ENCODE measurements around the gene EVPL. TPM values are rescaled to one million over a fixed set of nuclear protein-coding genes. Genes with fewer than 3 reads are reported as not detected.

EVPL gene
- total RNA-seq, 1 experiment from 2014 or later = 7.7 TPM

GRCh38 chr17:75995385-75995925, 31.7 kb downstream of the EVPL start:
- TF ChIP-seq CTCF (IDR thresholded peaks at IDR 0.05; ENCODE audit: unreplicated experiment) = no peak
- no peak overlapping the region for H3K27ac Mint-ChIP-seq (ENCODE audit: low read depth, unreplicated experiment)
- H3K36me3 Mint-ChIP-seq (ENCODE audit: insufficient read depth, unreplicated experiment) = peaks cover 52% of the 10 kb centered on the region
- ChIA-PET POLR2A (interaction anchor here (1.1 to 2.3 kb wide), 2 partner anchors 9 to 17 kb away, joined by 5 to 8 read pairs; partner anchors contain the start of genes ACOX1 and TEN1), CTCF (interaction anchor here (0.5 to 1.8 kb wide), 5 partner anchors 10 to 1064 kb away, joined by 3 to 14 read pairs (median 4); no protein-coding TSS in a partner anchor)
- H3K27me3 Mint-ChIP-seq (ENCODE audit: insufficient read depth, unreplicated experiment) = no peaks in the 10 kb centered on the region
- intact Hi-C loops (cut with micrococcal nuclease) = no loop called here
- no peak overlapping the region for H3K4me3 Mint-ChIP-seq (ENCODE audit: unreplicated experiment)
- H3K9me3 Mint-ChIP-seq (ENCODE audit: unreplicated experiment) = no peaks in the 10 kb centered on the region
- peaks cover 17% of the 10 kb centered on the region for H3K4me1 Mint-ChIP-seq (ENCODE audit: insufficient read depth, unreplicated experiment)
- DNase-seq (ENCODE audit: unreplicated experiment) = no peak
- no TSS peak for BruUV-seq (replicated peaks)

- Mint-ChIP-seq H3K27ac (ENCODE audit: low read depth, unreplicated experiment) (no peak overlapping the region), H3K9me3 (ENCODE audit: unreplicated experiment) (no peaks in the 10 kb centered on the region), H3K36me3 (ENCODE audit: insufficient read depth, unreplicated experiment) (peaks cover 57% of the 10 kb centered on the region), H3K4me1 (ENCODE audit: insufficient read depth, unreplicated experiment) (peaks cover 17% of the 10 kb centered on the region), H3K4me3 (ENCODE audit: unreplicated experiment) (no peak overlapping the region), H3K27me3 (ENCODE audit: insufficient read depth, unreplicated experiment) (no peaks in the 10 kb centered on the region)
- no peak for DNase-seq (ENCODE audit: unreplicated experiment)
- BruUV-seq (replicated peaks) = no TSS peak
- intact Hi-C loops (cut with micrococcal nuclease) = no loop called here
- POLR2A ChIA-PET = no interaction called here
- CTCF ChIA-PET = interaction anchor here (0.6 to 0.7 kb wide), 2 partner anchors 21 to 119 kb away, joined by 3 to 5 read pairs; no protein-coding TSS in a partner anchor
- TF ChIP-seq CTCF (IDR thresholded peaks at IDR 0.05; ENCODE audit: unreplicated experiment) = no peak
These were observed 32.2 kb downstream of the EVPL start for GRCh38 chr17:75994802-75995370.

- POLR2A ChIA-PET = interaction anchor here (0.5 to 1.3 kb wide), 3 partner anchors 11 to 15 kb away, joined by 3 to 4 read pairs (median 4); no protein-coding TSS in a partner anchor
- CTCF ChIA-PET = interaction anchor here (0.7 kb wide), 2 partner anchors 13 to 86 kb away, joined by 3 read pairs; no protein-coding TSS in a partner anchor
- no TSS peak for BruUV-seq (replicated peaks)
- no peak for TF ChIP-seq CTCF (IDR thresholded peaks at IDR 0.05; ENCODE audit: unreplicated experiment)
- H3K4me3 Mint-ChIP-seq (ENCODE audit: unreplicated experiment) = no peak overlapping the region
- H3K9me3 Mint-ChIP-seq (ENCODE audit: unreplicated experiment) = no peaks in the 10 kb centered on the region
- H3K27me3 Mint-ChIP-seq (ENCODE audit: insufficient read depth, unreplicated experiment) = no peaks in the 10 kb centered on the region
- intact Hi-C loops (cut with micrococcal nuclease) = no loop called here
- H3K4me1 Mint-ChIP-seq (ENCODE audit: insufficient read depth, unreplicated experiment) = peaks cover 2% of the 10 kb centered on the region
- H3K27ac Mint-ChIP-seq (ENCODE audit: low read depth, unreplicated experiment) = no peak overlapping the region
- no peak for DNase-seq (ENCODE audit: unreplicated experiment)
- peaks cover 63% of the 10 kb centered on the region for H3K36me3 Mint-ChIP-seq (ENCODE audit: insufficient read depth, unreplicated experiment)
These were observed 35.7 kb downstream of the EVPL start for GRCh38 chr17:75991396-75991795.

GRCh38 chr17:75987041-75987440, 40.1 kb downstream of the EVPL start:
- TF ChIP-seq CTCF (IDR thresholded peaks at IDR 0.05; ENCODE audit: unreplicated experiment) = no peak
- ChIA-PET POLR2A (no interaction called here), CTCF (interaction anchor here (1.2 kb wide), 1 partner anchor 20 kb away, joined by 6 read pairs; no protein-coding TSS in a partner anchor)
- H3K9me3 Mint-ChIP-seq (ENCODE audit: unreplicated experiment) = no peaks in the 10 kb centered on the region
- no peaks in the 10 kb centered on the region for H3K27me3 Mint-ChIP-seq (ENCODE audit: insufficient read depth, unreplicated experiment)
- no peak for DNase-seq (ENCODE audit: unreplicated experiment)
- peaks cover 36% of the 10 kb centered on the region for H3K36me3 Mint-ChIP-seq (ENCODE audit: insufficient read depth, unreplicated experiment)
- intact Hi-C loops (cut with micrococcal nuclease) = no loop called here
- no peak overlapping the region for H3K4me3 Mint-ChIP-seq (ENCODE audit: unreplicated experiment)
- H3K4me1 Mint-ChIP-seq (ENCODE audit: insufficient read depth, unreplicated experiment) = peaks cover 7% of the 10 kb centered on the region
- H3K27ac Mint-ChIP-seq (ENCODE audit: low read depth, unreplicated experiment) = no peak overlapping the region
- no TSS peak for BruUV-seq (replicated peaks)
